Breast epithelium (tissue), 3 donors: ENCODE results near the gene LYSMD3.

Source experiments
- CTCF ChIP-seq, 3 donors: fragments of 450-650 bp; IDR thresholded peaks; one replicate each; pipeline ENCODE4 v1.5.1; 2016 to 2017; ENCODE audit warnings: antibody characterized with exemption in 3 of 3, mild to moderate bottlenecking in 3 of 3, moderate library complexity in 3 of 3
- POLR2A ChIP-seq: fragments of 450-650 bp; IDR thresholded peaks from one replicate; pipeline ENCODE4 v1.6.1; 2016; ENCODE audit warnings: antibody characterized with exemption, mild to moderate bottlenecking, moderate library complexity

DNA sequence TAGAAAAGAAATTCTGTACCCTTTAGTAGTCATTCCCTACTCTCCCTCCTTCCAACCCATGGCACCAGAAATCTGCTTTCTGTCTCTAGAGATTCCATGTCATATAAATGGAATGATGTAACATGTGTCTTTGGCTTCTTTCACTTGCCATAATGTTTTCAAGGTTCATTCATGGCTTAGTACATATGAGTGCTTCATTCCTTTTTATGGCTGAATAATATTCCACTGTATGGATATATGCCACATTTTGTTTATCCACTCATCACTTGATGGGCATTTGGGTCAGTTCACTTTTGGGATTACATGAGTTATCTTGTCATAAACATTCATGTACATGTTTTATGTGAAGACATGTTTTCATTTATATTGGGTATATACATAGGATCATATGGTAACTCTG lies 35.3 kb downstream of the LYSMD3 start:
- TF ChIP-seq CTCF (IDR thresholded peaks at IDR 0.05) (no peak), POLR2A (no peak)
